Neural crest cell (in vitro differentiated cells): ENCODE data around the gene MICAL2. TPM values are rescaled to one million over a fixed set of nuclear protein-coding genes. Genes with fewer than 3 reads are reported as not detected.

ENCODE experiments used
- DNase-seq: peaks from one replicate; pipeline ENCODE4 v3.0.0; 2021; ENCODE audit warnings: low read depth, mixed read lengths, low spot score
- H3K27ac Mint-ChIP-seq: one replicate; pipeline ENCODE4 v1.8.0; 2021; ENCODE audit warnings: mild to moderate bottlenecking, mixed read lengths; ENCODE audit not compliant: unreplicated experiment
- H3K27me3 Mint-ChIP-seq: 2 replicates; pipeline ENCODE4 v1.8.0; 2021; ENCODE audit warnings: low read depth, mild to moderate bottlenecking, mixed read lengths
- H3K36me3 Mint-ChIP-seq: 2 replicates; pipeline ENCODE4 v1.8.0; 2021; ENCODE audit warnings: low read depth, mild to moderate bottlenecking, mixed read lengths
- H3K4me1 Mint-ChIP-seq: 2 replicates; pipeline ENCODE4 v1.8.0; 2021; ENCODE audit warnings: mixed read lengths
- H3K4me3 Mint-ChIP-seq: one replicate; pipeline ENCODE4 v1.8.0; 2021; ENCODE audit warnings: mild to moderate bottlenecking, mixed read lengths
- H3K9me3 Mint-ChIP-seq: 2 replicates; pipeline ENCODE4 v1.8.0; 2021; ENCODE audit warnings: mixed read lengths
- CTCF ChIP-seq: fragments of 200-600 bp; sonication (generic); conservative IDR thresholded peaks from 2 replicates; pipeline ENCODE4 v1.5.0; 2021; ENCODE audit warnings: antibody characterized with exemption, mild to moderate bottlenecking
- total RNA-seq: library from RNA; stranded (reverse); gene quantifications from 2 replicates; pipeline ENCODE4 v1.2.1, GENCODE V29; 2021

The MICAL2 gene
- total RNA-seq, 1 donor from 2014 or later: 1.1 TPM

GRCh38 chr11:12131943-12132789 lies 21.8 kb downstream of the MICAL2 start:
- Mint-ChIP-seq H3K4me1 (peaks cover under 1% of the 10 kb centered on the region), H3K4me3 (no peak overlapping the region), H3K27me3 (peaks cover 3% of the 10 kb centered on the region), H3K27ac (no peak overlapping the region), H3K9me3 (no peaks in the 10 kb centered on the region), H3K36me3 (no peaks in the 10 kb centered on the region)
- no peak for DNase-seq
- no peak for TF ChIP-seq CTCF

GRCh38 chr11:12132790-12133145 lies 22.4 kb downstream of the MICAL2 start:
- no peaks in the 10 kb centered on the region for H3K36me3 Mint-ChIP-seq
- TF ChIP-seq CTCF: no peak
- no peaks in the 10 kb centered on the region for H3K27me3 Mint-ChIP-seq
- no peak overlapping the region for H3K4me3 Mint-ChIP-seq
- peaks cover 6% of the 10 kb centered on the region for H3K4me1 Mint-ChIP-seq
- H3K9me3 Mint-ChIP-seq: no peaks in the 10 kb centered on the region
- H3K27ac Mint-ChIP-seq: no peak overlapping the region
- no peak for DNase-seq

- no peak overlapping the region for H3K4me3 Mint-ChIP-seq
- TF ChIP-seq CTCF: no peak
- no peaks in the 10 kb centered on the region for H3K27me3 Mint-ChIP-seq
- H3K9me3 Mint-ChIP-seq: no peaks in the 10 kb centered on the region
- no peaks in the 10 kb centered on the region for H3K36me3 Mint-ChIP-seq
- peaks cover 12% of the 10 kb centered on the region for H3K4me1 Mint-ChIP-seq
- H3K27ac Mint-ChIP-seq: no peak overlapping the region
- DNase-seq: no peak
Measured at GRCh38 chr11:12133547-12134235, 23.3 kb downstream of the MICAL2 start.

GRCh38 chr11:12134236-12134585 lies 23.8 kb downstream of the MICAL2 start:
- Mint-ChIP-seq H3K9me3 (no peaks in the 10 kb centered on the region), H3K27me3 (no peaks in the 10 kb centered on the region), H3K36me3 (no peaks in the 10 kb centered on the region), H3K4me3 (no peak overlapping the region), H3K4me1 (peaks cover 15% of the 10 kb centered on the region), H3K27ac (peak overlapping the region; percentile 28)
- DNase-seq: no peak
- no peak for TF ChIP-seq CTCF

GRCh38 chr11:12135185-12135584 lies 24.8 kb downstream of the MICAL2 start:
- no peak overlapping the region for H3K4me3 Mint-ChIP-seq
- peaks cover 22% of the 10 kb centered on the region for H3K4me1 Mint-ChIP-seq
- no peaks in the 10 kb centered on the region for H3K27me3 Mint-ChIP-seq
- DNase-seq: no peak
- no peak for TF ChIP-seq CTCF
- no peaks in the 10 kb centered on the region for H3K9me3 Mint-ChIP-seq
- no peak overlapping the region for H3K27ac Mint-ChIP-seq
- H3K36me3 Mint-ChIP-seq: no peaks in the 10 kb centered on the region
